Lung (tissue), 12 donors: ENCODE data around the gene DAB1. TPM values are rescaled to one million over a fixed set of nuclear protein-coding genes. Genes with fewer than 3 reads are reported as not detected.

Source experiments
- ATAC-seq: fragments of 200-7000 bp; cut with Tn5 transposase; one replicate; pipeline ENCODE4 v1.9.1; 2020; ENCODE audit warnings: moderate number of reproducible peaks; ENCODE audit not compliant: insufficient read depth, low FRiP score
- DNase-seq, 3 donors: peaks; one replicate each; pipeline ENCODE4 v3.0.0-alpha.2; 2013 to 2017
- H3K27ac ChIP-seq, 2 donors: one replicate each; pipeline ENCODE4 v1.5.1; 2013; ENCODE audit warnings: mild to moderate bottlenecking in 2 of 2, moderate library complexity in 2 of 2, control low read depth in 1 of 2, inconsistent platforms in 1 of 2, low read depth in 1 of 2, low read length in 1 of 2
- H3K27me3 ChIP-seq, 3 donors: one replicate each; pipeline ENCODE4 v1.5.1; 2013; ENCODE audit warnings: low read length in 2 of 3; ENCODE audit not compliant: control insufficient read depth in 3 of 3, insufficient read depth in 3 of 3
- H3K36me3 ChIP-seq, 4 donors: one replicate each; pipeline ENCODE4 v1.5.1; 2013; ENCODE audit warnings: low read length in 4 of 4, mild to moderate bottlenecking in 1 of 4, moderate library complexity in 1 of 4; ENCODE audit not compliant: control insufficient read depth in 4 of 4, insufficient read depth in 4 of 4
- H3K4me1 ChIP-seq, 5 donors: one replicate each; pipeline ENCODE4 v1.5.1; 2013; ENCODE audit warnings: low read length in 5 of 5, mild to moderate bottlenecking in 2 of 5, moderate library complexity in 1 of 5; ENCODE audit not compliant: control insufficient read depth in 5 of 5, insufficient read depth in 5 of 5
- H3K4me3 ChIP-seq: one replicate; pipeline ENCODE4 v1.5.1; 2013; ENCODE audit warnings: mild to moderate bottlenecking, control low read depth, moderate library complexity
- H3K9ac ChIP-seq, 2 donors: one replicate each; pipeline ENCODE4 v1.5.1; 2013; ENCODE audit warnings: low read length in 2 of 2, control low read depth in 1 of 2; ENCODE audit not compliant: insufficient read depth in 1 of 2
- H3K9me3 ChIP-seq, 4 donors: one replicate each; pipeline ENCODE4 v1.5.1; 2013; ENCODE audit warnings: low read length in 3 of 4, mild to moderate bottlenecking in 1 of 4, moderate library complexity in 1 of 4; ENCODE audit not compliant: control insufficient read depth in 4 of 4, insufficient read depth in 3 of 4
- WGBS, 2 donors: extraction: QIAGEN DNeasy Blood & Tissue Kit; methylation state at CpG; one replicate each; pipeline ENCODE4 v1.1.7; 2013; 5-methylcytosine and 5-hydroxymethylcytosine counted together
- polyA plus RNA-seq, 2 donors: library from polyadenylated mRNA; stranded (reverse); fragments of 200-250 nt; gene quantifications; one replicate each; pipeline ENCODE4 v1.2.1, GENCODE V29; 2013
- total RNA-seq, 2 donors: library from RNA; depleted of rRNA in 1 of 2; stranded (reverse); fragments of >200 nt in 1 of 2; gene quantifications; one replicate each; pipeline ENCODE4 v1.2.1, GENCODE V29; 2014 to 2021
- TF ChIP-seq, protein P1 (sequence below): IDR thresholded peaks from 2 replicates; pipeline ENCODE4 v1.5.1; 2012; ENCODE audit warnings: mild to moderate bottlenecking; ENCODE audit errors: control extremely low read depth, extremely low read depth
- donor health status: control.
- donor health status: control.
- donor health status: Bipolar disorder and iron deficiency.
- donor health status: healthy.
- donor health status: DM: yes; HTN: yes; CAD: no.

DAB1 gene
- total and polyA plus RNA-seq, 4 donors, result 0.06 to 0.77 (median 0.10) TPM

DNA sequence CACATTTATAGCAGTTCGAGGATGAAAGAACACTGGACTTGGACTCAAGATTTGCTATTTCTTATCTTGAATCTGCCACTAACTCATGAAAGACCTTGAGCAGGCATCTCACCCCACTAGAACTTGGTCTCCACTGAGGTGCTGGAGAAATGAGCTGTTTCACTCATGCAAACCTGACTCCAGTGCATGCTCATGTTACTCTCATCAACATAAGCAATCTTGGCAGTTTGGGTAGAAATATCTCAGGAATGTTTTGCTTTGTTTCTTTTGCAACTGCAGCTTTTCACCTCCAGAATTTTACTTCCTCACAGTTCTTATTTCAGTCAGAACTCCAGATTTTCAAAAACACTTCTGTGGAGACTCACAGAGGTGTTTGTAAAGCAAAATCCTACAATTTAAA, 46.2 kb upstream of the DAB1 start:
- Histone ChIP-seq H3K36me3 (no peaks in the 10 kb centered on the region), H3K27ac (no peak overlapping the region), H3K27me3 (no peaks in the 10 kb centered on the region), H3K9me3 (no peaks in the 10 kb centered on the region), H3K4me1 (no peaks in the 10 kb centered on the region), H3K9ac (no peak overlapping the region), H3K4me3 (no peak overlapping the region)
- ATAC-seq (no peak), DNase-seq (peak in 2 of 3 donors; percentile 2 to 9)
- 65 to 70% methylated on average over 1 of the region's 1 CpG for WGBS, 2 donors
- TF ChIP-seq, protein P1, sequence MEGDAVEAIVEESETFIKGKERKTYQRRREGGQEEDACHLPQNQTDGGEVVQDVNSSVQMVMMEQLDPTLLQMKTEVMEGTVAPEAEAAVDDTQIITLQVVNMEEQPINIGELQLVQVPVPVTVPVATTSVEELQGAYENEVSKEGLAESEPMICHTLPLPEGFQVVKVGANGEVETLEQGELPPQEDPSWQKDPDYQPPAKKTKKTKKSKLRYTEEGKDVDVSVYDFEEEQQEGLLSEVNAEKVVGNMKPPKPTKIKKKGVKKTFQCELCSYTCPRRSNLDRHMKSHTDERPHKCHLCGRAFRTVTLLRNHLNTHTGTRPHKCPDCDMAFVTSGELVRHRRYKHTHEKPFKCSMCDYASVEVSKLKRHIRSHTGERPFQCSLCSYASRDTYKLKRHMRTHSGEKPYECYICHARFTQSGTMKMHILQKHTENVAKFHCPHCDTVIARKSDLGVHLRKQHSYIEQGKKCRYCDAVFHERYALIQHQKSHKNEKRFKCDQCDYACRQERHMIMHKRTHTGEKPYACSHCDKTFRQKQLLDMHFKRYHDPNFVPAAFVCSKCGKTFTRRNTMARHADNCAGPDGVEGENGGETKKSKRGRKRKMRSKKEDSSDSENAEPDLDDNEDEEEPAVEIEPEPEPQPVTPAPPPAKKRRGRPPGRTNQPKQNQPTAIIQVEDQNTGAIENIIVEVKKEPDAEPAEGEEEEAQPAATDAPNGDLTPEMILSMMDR, result no peak

DNA sequence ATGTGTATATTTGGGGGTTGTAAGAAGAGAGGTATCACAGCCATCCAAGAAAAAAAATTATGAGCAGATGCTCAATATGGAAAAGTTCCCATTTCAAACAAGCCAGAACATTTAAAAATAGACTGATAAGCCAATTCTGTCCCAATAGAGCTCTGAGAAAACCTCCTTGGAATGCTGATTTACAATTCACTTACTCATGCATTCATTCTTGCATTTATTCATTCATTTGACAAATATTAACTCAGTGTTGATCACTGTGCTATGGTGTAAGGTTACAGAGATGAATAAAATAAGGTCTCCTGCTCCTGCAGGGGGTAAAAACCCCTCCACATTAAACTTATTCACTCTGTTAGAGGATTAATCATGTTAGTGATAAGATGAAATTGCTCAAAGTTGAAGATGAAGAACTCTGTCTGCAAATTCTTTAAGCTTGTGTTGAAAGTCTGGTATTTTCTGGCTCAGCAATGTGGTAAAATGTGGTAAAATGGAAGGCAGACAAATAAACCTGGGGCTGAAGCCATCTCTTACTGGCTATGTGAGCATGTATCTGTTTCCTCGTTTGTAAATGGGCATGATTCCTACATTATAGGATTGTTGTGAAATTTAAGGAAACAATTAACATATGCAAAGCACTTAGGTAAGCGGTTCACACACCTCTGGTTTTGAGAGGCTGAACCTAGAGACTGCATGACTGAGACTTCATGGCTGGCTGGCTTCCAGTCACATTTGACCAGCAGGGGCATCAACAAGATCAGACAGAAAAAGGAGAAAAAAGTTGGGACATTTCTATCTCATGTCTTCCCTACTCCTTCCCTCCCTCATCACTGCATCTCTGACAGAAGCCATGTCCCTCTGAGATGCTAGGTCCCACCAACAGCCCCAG, 45.0 kb upstream of the DAB1 start:
- no peak for ATAC-seq
- H3K9ac ChIP-seq, result no peak overlapping the region
- TF ChIP-seq, protein P1, result no peak
- no peaks in the 10 kb centered on the region for H3K36me3 ChIP-seq
- no peaks in the 10 kb centered on the region for H3K27me3 ChIP-seq
- WGBS, 2 donors, result 63 to 72% methylated on average over 2 of the region's 2 CpGs
- H3K27ac ChIP-seq, result no peak overlapping the region
- no peak for DNase-seq
- no peaks in the 10 kb centered on the region for H3K9me3 ChIP-seq
- H3K4me1 ChIP-seq, result peaks cover 0 to 4% (median 0%) of the 10 kb centered on the region in 5 donors
- no peak overlapping the region for H3K4me3 ChIP-seq

DNA sequence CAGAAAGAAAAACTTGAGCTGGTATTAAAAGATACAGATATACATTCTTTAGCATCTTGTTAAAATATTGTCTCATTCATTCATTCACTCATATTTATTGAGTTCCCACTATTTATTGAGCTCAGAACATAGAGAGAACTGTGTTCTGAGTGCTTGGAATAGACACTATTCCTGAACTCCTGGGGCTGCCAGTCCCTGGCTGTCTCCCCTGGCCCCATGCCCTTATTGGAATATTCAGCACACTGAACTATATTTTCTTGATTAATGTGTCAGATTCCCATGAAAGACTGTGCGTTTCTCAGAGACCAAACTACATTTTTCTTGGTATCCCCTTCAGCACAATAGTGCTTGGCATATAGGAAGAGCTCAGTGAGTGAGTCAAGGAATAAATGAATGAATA, 44.0 kb upstream of the DAB1 start:
- Histone ChIP-seq H3K9me3 (no peaks in the 10 kb centered on the region), H3K36me3 (no peaks in the 10 kb centered on the region), H3K4me1 (peaks cover 0 to 4% (median 0%) of the 10 kb centered on the region in 5 donors), H3K4me3 (no peak overlapping the region), H3K27ac (no peak overlapping the region), H3K27me3 (no peaks in the 10 kb centered on the region), H3K9ac (no peak overlapping the region)
- TF ChIP-seq, protein P1, result no peak
- DNase-seq (no peak), ATAC-seq (no peak)
- WGBS, 2 donors, result 73 to 86% methylated on average over 1 of the region's 1 CpG
